Measurements from ENCODE around the gene TNRC6B.

Gene TNRC6B

GRCh38 chr22:40244586-40244985 lies 66.9 kb downstream of the TNRC6B start:
- DNase-seq: no peak

GRCh38 chr22:40247976-40248375 lies 70.3 kb downstream of the TNRC6B start:
- DNase-seq: peak; percentile 85

- DNase-seq: no peak
Observed at GRCh38 chr22:40249286-40249685, 71.6 kb downstream of the TNRC6B start.

- DNase-seq: no peak
Observed at GRCh38 chr22:40250608-40251007, 72.9 kb downstream of the TNRC6B start.

- peak; percentile 38 for DNase-seq
Observed at GRCh38 chr22:40251106-40251505, 73.4 kb downstream of the TNRC6B start.

GRCh38 chr22:40252146-40252545 lies 74.4 kb downstream of the TNRC6B start:
- no peak for DNase-seq

GRCh38 chr22:40256516-40256915 lies 78.8 kb downstream of the TNRC6B start:
- no peak for DNase-seq

- DNase-seq: peak; percentile 22
Observed at GRCh38 chr22:40258017-40258416, 80.3 kb downstream of the TNRC6B start.

- DNase-seq: peak; percentile 76
Observed at GRCh38 chr22:40258501-40258915, 80.8 kb downstream of the TNRC6B start.

- no peak for DNase-seq
Observed at GRCh38 chr22:40261783-40262182, 84.1 kb downstream of the TNRC6B start.

- peak; percentile 38 for DNase-seq
Observed at GRCh38 chr22:40263191-40263590, 85.5 kb downstream of the TNRC6B start.

GRCh38 chr22:40265783-40266182 lies 88.1 kb downstream of the TNRC6B start:
- DNase-seq: no peak

GRCh38 chr22:40270031-40270430 lies 92.3 kb downstream of the TNRC6B start:
- DNase-seq: no peak

GRCh38 chr22:40270748-40271373 lies 93.1 kb downstream of the TNRC6B start:
- DNase-seq: no peak

GRCh38 chr22:40271440-40271839 lies 93.7 kb downstream of the TNRC6B start:
- DNase-seq: no peak

- DNase-seq: no peak
Observed at GRCh38 chr22:40273319-40273718, 95.6 kb downstream of the TNRC6B start.

- DNase-seq: no peak
Observed at GRCh38 chr22:40276996-40277823, 99.5 kb downstream of the TNRC6B start.

GRCh38 chr22:40279017-40279416 lies 101.3 kb downstream of the TNRC6B start:
- DNase-seq: peak; percentile 29

- DNase-seq: no peak
Observed at GRCh38 chr22:40281717-40282116, 104.0 kb downstream of the TNRC6B start.

- DNase-seq: peak; percentile 49
Observed at GRCh38 chr22:40285513-40285912, 107.8 kb downstream of the TNRC6B start.

GRCh38 chr22:40289991-40290459 lies 112.3 kb downstream of the TNRC6B start:
- peak; percentile 80 for DNase-seq

GRCh38 chr22:40290516-40290915 lies 112.8 kb downstream of the TNRC6B start:
- DNase-seq: no peak

GRCh38 chr22:40294696-40295095 lies 117.0 kb downstream of the TNRC6B start:
- no peak for DNase-seq

GRCh38 chr22:40300316-40300715 lies 122.6 kb downstream of the TNRC6B start:
- DNase-seq: no peak
